Skeletal muscle tissue (tissue), 4 donors: ENCODE results near the gene IPCEF1. TPM values are rescaled to one million over a fixed set of nuclear protein-coding genes. Genes with fewer than 3 reads are reported as not detected.

ENCODE experiments used
- H3K27ac ChIP-seq: one replicate; pipeline ENCODE4 v1.7.0; 2013; ENCODE audit warnings: mild to moderate bottlenecking, low read depth, low read length, inconsistent platforms
- H3K27me3 ChIP-seq, 3 donors: one replicate each; pipeline ENCODE4 v1.7.0; 2013; ENCODE audit warnings: low read length in 3 of 3; ENCODE audit not compliant: control insufficient read depth in 3 of 3, insufficient read depth in 3 of 3
- H3K36me3 ChIP-seq, 3 donors: one replicate each; pipeline ENCODE4 v1.7.0; 2013; ENCODE audit warnings: low read length in 3 of 3; ENCODE audit not compliant: control insufficient read depth in 3 of 3, insufficient read depth in 3 of 3
- H3K4me1 ChIP-seq, 3 donors: one replicate each; pipeline ENCODE4 v1.7.0; 2013; ENCODE audit warnings: low read length in 3 of 3, mild to moderate bottlenecking in 3 of 3; ENCODE audit not compliant: control insufficient read depth in 3 of 3, insufficient read depth in 3 of 3
- H3K4me3 ChIP-seq, 3 donors: one replicate each; pipeline ENCODE4 v1.7.0; 2013; ENCODE audit warnings: low read length in 3 of 3
- H3K9ac ChIP-seq, 3 donors: one replicate each; pipeline ENCODE4 v1.7.0; 2013; ENCODE audit warnings: low read length in 3 of 3, mild to moderate bottlenecking in 3 of 3, moderate library complexity in 2 of 3, low read depth in 1 of 3
- H3K9me3 ChIP-seq, 3 donors: one replicate each; pipeline ENCODE4 v1.7.0; 2013; ENCODE audit warnings: low read length in 3 of 3; ENCODE audit not compliant: control insufficient read depth in 3 of 3
- total RNA-seq: library from RNA; depleted of rRNA; stranded (reverse); fragments of >200 nt; gene quantifications from one replicate; pipeline ENCODE4 v1.2.3, GENCODE V29; 2014
- donor health status: Osteomylitis.

IPCEF1 gene
- total RNA-seq, 1 donor from 2014 or later: 2.1 TPM

- Histone ChIP-seq H3K9me3 (no peaks in the 10 kb centered on the region), H3K9ac (no peak overlapping the region), H3K4me1 (no peaks in the 10 kb centered on the region), H3K27ac (no peak overlapping the region), H3K4me3 (no peak overlapping the region), H3K36me3 (no peaks in the 10 kb centered on the region), H3K27me3 (no peaks in the 10 kb centered on the region)
Observed at GRCh38 chr6:154261688-154262397, 94.8 kb downstream of the IPCEF1 start.

GRCh38 chr6:154258064-154258757 is 98.4 kb downstream of the IPCEF1 start:
- Histone ChIP-seq H3K4me3 (no peak overlapping the region), H3K4me1 (no peaks in the 10 kb centered on the region), H3K27me3 (no peaks in the 10 kb centered on the region), H3K9me3 (no peaks in the 10 kb centered on the region), H3K27ac (no peak overlapping the region), H3K36me3 (no peaks in the 10 kb centered on the region), H3K9ac (no peak overlapping the region)

GRCh38 chr6:154257067-154257466 is 99.5 kb downstream of the IPCEF1 start:
- Histone ChIP-seq H3K36me3 (no peaks in the 10 kb centered on the region), H3K27ac (no peak overlapping the region), H3K4me3 (no peak overlapping the region), H3K9me3 (no peaks in the 10 kb centered on the region), H3K27me3 (no peaks in the 10 kb centered on the region), H3K9ac (no peak overlapping the region), H3K4me1 (no peaks in the 10 kb centered on the region)

DNA sequence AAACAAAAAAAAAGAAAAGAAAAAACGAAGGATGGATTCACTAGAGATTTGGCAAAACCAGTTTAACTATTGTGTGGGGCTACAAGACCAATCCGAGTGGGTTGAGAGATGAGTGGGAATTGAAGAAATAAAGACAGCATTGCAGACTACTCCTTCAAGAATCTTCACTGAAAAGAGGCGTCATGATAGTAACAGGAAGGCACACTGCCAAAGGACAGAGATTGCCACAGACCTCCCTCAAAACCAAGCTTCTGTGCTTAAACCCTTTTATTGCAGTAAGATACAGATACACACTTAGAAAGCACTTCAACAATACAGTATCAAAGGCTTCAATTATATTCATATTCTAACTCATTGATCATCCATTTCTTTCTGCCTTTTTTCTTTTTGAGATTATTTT is 103.9 kb downstream of the IPCEF1 start:
- no peak overlapping the region for H3K27ac ChIP-seq
- no peaks in the 10 kb centered on the region for H3K9me3 ChIP-seq
- no peak overlapping the region for H3K9ac ChIP-seq
- H3K27me3 ChIP-seq: no peaks in the 10 kb centered on the region
- no peak overlapping the region for H3K4me3 ChIP-seq
- no peaks in the 10 kb centered on the region for H3K36me3 ChIP-seq
- H3K4me1 ChIP-seq: no peaks in the 10 kb centered on the region

DNA sequence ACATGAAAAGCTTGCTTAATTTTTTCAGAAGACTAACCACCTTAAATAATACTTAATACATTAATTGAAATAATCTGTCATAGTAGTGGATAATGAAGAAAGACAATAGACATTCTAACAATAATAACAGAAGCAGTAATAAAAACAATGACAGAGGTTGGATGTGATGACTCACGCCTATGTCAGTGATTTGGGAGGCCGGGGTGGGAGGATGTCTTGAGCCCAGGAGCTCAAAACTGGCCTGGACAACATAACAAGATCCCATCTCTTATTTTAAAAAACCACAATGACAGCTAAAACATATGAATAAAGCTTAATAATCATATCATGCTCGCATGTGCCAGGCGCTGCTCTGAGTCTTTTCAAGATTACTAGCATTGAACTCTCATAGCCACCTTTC is 105.5 kb downstream of the IPCEF1 start:
- H3K27me3 ChIP-seq: no peaks in the 10 kb centered on the region
- H3K9ac ChIP-seq: no peak overlapping the region
- H3K36me3 ChIP-seq: no peaks in the 10 kb centered on the region
- H3K4me1 ChIP-seq: no peaks in the 10 kb centered on the region
- H3K9me3 ChIP-seq: no peaks in the 10 kb centered on the region
- H3K27ac ChIP-seq: no peak overlapping the region
- no peak overlapping the region for H3K4me3 ChIP-seq

DNA sequence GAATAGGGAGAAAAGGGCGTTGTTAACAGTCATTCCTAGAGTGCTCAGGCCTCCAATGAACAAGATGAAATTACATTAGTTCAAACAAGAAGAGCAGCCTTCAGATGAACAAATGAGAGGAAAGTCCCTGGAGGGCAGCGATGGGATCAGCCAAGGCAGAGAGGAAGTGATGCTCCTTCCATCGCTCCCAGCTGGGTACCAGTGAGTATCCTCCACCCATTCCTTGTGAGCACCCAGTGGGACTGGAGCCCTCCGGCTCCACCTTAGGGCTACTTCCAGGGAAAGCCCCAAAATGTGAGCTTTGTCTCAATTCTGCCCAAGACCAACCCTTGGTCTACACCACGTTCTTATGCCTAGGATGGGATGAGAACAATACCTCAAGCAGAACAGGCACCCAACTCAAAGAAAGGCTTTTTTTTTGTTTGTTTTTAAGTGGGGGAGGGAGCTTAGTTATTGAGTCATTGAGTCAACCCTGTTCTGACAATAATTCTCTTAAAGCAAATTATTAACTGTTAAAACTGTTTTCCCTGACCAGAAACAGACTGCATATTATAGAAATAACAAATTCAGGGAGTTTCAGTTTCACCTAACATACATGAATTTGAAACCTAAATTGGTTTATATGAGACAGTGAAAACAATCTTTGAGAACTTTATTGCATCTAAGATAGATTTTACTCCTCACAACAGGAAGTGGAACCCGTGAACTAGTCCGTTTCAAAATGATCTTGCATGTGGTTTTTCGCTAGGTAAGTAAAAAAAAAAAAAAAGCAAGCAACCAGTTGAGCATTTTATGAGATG is 106.9 kb downstream of the IPCEF1 start:
- H3K9ac ChIP-seq: no peak overlapping the region
- no peaks in the 10 kb centered on the region for H3K9me3 ChIP-seq
- H3K4me3 ChIP-seq: no peak overlapping the region
- H3K27ac ChIP-seq: no peak overlapping the region
- no peaks in the 10 kb centered on the region for H3K36me3 ChIP-seq
- no peaks in the 10 kb centered on the region for H3K4me1 ChIP-seq
- H3K27me3 ChIP-seq: no peaks in the 10 kb centered on the region

DNA sequence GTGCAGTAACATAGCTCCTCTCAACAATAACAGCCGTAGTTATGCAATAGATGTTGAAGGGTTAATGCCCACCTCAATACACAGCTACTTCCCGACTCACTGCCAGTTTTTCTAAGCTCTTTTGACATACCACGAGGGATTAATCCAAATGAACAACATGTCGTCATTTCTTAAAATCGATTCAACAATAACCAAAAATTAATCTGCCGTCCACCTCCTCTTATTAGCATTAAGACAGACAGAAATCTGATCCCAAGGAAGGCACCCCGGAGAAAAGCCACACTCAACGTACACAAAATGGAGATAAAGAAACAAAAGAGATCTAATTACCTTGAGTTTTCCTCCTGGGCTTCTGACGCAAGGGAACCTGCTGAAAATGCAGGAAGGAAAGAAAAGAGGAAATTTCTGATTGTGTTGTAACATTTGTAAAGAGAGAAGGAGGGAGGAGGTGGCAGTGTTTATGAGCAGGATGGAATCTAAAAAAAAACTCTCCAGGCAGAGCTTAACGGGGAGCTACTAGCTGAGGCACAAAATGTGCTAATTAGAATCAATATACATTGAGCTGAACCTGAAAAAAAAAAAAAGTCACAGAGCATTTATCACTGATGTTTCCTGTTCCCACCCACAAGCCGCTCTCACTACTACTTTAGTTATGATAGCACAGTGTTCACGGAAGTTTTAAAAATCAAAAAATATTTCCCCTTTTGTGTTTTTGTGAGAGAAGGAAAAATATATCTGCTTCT is 109.3 kb downstream of the IPCEF1 start:
- no peaks in the 10 kb centered on the region for H3K36me3 ChIP-seq
- peak overlapping the region in 1 of 3 donors; percentile 17 for H3K4me3 ChIP-seq
- H3K9me3 ChIP-seq: no peaks in the 10 kb centered on the region
- no peaks in the 10 kb centered on the region for H3K27me3 ChIP-seq
- no peak overlapping the region for H3K9ac ChIP-seq
- no peaks in the 10 kb centered on the region for H3K4me1 ChIP-seq
- no peak overlapping the region for H3K27ac ChIP-seq

GRCh38 chr6:154246723-154247118 is 109.9 kb downstream of the IPCEF1 start:
- Histone ChIP-seq H3K9ac (no peak overlapping the region), H3K27me3 (no peaks in the 10 kb centered on the region), H3K4me1 (no peaks in the 10 kb centered on the region), H3K4me3 (no peak overlapping the region), H3K27ac (no peak overlapping the region), H3K9me3 (no peaks in the 10 kb centered on the region), H3K36me3 (no peaks in the 10 kb centered on the region)

- no peaks in the 10 kb centered on the region for H3K27me3 ChIP-seq
- no peaks in the 10 kb centered on the region for H3K4me1 ChIP-seq
- no peak overlapping the region for H3K27ac ChIP-seq
- no peaks in the 10 kb centered on the region for H3K36me3 ChIP-seq
- no peaks in the 10 kb centered on the region for H3K9me3 ChIP-seq
- H3K4me3 ChIP-seq: no peak overlapping the region
- no peak overlapping the region for H3K9ac ChIP-seq
Observed at GRCh38 chr6:154245506-154245905, 111.1 kb downstream of the IPCEF1 start.
